WTC11 (cell line): Measurements from ENCODE around the gene SYT9.

Experiments used
- FOXJ3 ChIP-seq: sonication (generic); formaldehyde crosslinking; IDR thresholded peaks from 2 replicates; pipeline ENCODE4 v1.9.0; 2021; ENCODE audit warnings: missing genetic modification reagents, mild to moderate bottlenecking, borderline replicate concordance
- IRF2 ChIP-seq: sonication (generic); formaldehyde crosslinking; IDR thresholded peaks from 2 replicates; pipeline ENCODE4 v1.8.0; 2022; ENCODE audit warnings: low read depth, missing genetic modification reagents, borderline replicate concordance
- NR2C2 ChIP-seq: sonication (generic); formaldehyde crosslinking; IDR thresholded peaks from 2 replicates; pipeline ENCODE4 v1.8.0; 2022; ENCODE audit warnings: mild to moderate bottlenecking, missing genetic modification reagents
- RELA ChIP-seq: sonication (generic); formaldehyde crosslinking; IDR thresholded peaks from 2 replicates; pipeline ENCODE4 v1.8.1; 2022; ENCODE audit warnings: missing genetic modification reagents, mild to moderate bottlenecking, borderline replicate concordance
- TEAD4 ChIP-seq: sonication (generic); formaldehyde crosslinking; IDR thresholded peaks from 2 replicates; pipeline ENCODE4 v1.8.0; 2022; ENCODE audit warnings: mild to moderate bottlenecking, missing genetic modification reagents
- TF ChIP-seq, protein P1 (sequence below): sonication (generic); formaldehyde crosslinking; conservative IDR thresholded peaks from 2 replicates; pipeline ENCODE4 v1.8.1; 2023; ENCODE audit warnings: mild to moderate bottlenecking, low read depth, missing genetic modification reagents, moderate library complexity
- TF ChIP-seq, protein P2 (sequence below): fragments of 200-600 bp; IDR thresholded peaks from 2 replicates; pipeline ENCODE4 v1.8.0; 2022; ENCODE audit warnings: antibody characterized with exemption
- TF ChIP-seq, protein P3 (sequence below): sonication (generic); formaldehyde crosslinking; IDR thresholded peaks from 2 replicates; pipeline ENCODE4 v1.8.1; 2022; ENCODE audit warnings: low read depth, missing genetic modification reagents, borderline replicate concordance
- TF ChIP-seq, protein P4 (sequence below): sonication (generic); formaldehyde crosslinking; IDR thresholded peaks from 2 replicates; pipeline ENCODE4 v1.8.1; 2023; ENCODE audit warnings: mild to moderate bottlenecking, moderate library complexity, missing genetic modification reagents
- TF ChIP-seq, protein P5 (sequence below): sonication (generic); formaldehyde crosslinking; IDR thresholded peaks from 2 replicates; pipeline ENCODE4 v1.8.0; 2022; ENCODE audit warnings: mild to moderate bottlenecking, missing genetic modification reagents
- TF ChIP-seq, protein P6 (sequence below): sonication (generic); formaldehyde crosslinking; IDR thresholded peaks from 2 replicates; pipeline ENCODE4 v1.8.0; 2022; ENCODE audit warnings: mild to moderate bottlenecking, missing genetic modification reagents

DNA sequence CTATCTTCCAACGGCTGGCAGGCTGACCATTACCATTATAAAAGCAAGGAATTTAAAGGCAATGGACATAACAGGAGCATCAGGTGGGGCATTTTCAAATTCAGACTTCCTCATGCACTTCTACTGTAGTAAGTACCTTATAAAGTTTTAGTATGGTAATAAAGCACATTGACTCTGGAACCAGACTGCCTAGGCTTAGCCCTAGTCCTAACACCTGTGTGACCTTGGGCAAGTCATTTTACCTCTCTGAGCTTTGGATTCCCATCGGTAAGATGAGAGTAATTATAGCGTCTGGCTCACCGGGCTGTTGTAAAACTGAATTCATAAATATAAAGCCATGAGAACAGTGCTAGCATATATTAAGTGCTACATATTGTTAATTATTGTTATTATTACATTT, 164.4 kb downstream of the SYT9 start:
- TF ChIP-seq, protein P1, sequence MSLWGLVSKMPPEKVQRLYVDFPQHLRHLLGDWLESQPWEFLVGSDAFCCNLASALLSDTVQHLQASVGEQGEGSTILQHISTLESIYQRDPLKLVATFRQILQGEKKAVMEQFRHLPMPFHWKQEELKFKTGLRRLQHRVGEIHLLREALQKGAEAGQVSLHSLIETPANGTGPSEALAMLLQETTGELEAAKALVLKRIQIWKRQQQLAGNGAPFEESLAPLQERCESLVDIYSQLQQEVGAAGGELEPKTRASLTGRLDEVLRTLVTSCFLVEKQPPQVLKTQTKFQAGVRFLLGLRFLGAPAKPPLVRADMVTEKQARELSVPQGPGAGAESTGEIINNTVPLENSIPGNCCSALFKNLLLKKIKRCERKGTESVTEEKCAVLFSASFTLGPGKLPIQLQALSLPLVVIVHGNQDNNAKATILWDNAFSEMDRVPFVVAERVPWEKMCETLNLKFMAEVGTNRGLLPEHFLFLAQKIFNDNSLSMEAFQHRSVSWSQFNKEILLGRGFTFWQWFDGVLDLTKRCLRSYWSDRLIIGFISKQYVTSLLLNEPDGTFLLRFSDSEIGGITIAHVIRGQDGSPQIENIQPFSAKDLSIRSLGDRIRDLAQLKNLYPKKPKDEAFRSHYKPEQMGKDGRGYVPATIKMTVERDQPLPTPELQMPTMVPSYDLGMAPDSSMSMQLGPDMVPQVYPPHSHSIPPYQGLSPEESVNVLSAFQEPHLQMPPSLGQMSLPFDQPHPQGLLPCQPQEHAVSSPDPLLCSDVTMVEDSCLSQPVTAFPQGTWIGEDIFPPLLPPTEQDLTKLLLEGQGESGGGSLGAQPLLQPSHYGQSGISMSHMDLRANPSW (CRISPR knock-in tag): no peak
- TF ChIP-seq, protein P2, sequence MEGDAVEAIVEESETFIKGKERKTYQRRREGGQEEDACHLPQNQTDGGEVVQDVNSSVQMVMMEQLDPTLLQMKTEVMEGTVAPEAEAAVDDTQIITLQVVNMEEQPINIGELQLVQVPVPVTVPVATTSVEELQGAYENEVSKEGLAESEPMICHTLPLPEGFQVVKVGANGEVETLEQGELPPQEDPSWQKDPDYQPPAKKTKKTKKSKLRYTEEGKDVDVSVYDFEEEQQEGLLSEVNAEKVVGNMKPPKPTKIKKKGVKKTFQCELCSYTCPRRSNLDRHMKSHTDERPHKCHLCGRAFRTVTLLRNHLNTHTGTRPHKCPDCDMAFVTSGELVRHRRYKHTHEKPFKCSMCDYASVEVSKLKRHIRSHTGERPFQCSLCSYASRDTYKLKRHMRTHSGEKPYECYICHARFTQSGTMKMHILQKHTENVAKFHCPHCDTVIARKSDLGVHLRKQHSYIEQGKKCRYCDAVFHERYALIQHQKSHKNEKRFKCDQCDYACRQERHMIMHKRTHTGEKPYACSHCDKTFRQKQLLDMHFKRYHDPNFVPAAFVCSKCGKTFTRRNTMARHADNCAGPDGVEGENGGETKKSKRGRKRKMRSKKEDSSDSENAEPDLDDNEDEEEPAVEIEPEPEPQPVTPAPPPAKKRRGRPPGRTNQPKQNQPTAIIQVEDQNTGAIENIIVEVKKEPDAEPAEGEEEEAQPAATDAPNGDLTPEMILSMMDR: no peak
- TF ChIP-seq, protein P3, sequence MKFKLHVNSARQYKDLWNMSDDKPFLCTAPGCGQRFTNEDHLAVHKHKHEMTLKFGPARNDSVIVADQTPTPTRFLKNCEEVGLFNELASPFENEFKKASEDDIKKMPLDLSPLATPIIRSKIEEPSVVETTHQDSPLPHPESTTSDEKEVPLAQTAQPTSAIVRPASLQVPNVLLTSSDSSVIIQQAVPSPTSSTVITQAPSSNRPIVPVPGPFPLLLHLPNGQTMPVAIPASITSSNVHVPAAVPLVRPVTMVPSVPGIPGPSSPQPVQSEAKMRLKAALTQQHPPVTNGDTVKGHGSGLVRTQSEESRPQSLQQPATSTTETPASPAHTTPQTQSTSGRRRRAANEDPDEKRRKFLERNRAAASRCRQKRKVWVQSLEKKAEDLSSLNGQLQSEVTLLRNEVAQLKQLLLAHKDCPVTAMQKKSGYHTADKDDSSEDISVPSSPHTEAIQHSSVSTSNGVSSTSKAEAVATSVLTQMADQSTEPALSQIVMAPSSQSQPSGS (CRISPR knock-in tag): no peak
- TF ChIP-seq TEAD4 (CRISPR knock-in tag) (no peak), NR2C2 (CRISPR knock-in tag) (no peak), IRF2 (CRISPR knock-in tag) (no peak), FOXJ3 (CRISPR knock-in tag) (no peak), RELA (no peak)
- TF ChIP-seq, protein P4, sequence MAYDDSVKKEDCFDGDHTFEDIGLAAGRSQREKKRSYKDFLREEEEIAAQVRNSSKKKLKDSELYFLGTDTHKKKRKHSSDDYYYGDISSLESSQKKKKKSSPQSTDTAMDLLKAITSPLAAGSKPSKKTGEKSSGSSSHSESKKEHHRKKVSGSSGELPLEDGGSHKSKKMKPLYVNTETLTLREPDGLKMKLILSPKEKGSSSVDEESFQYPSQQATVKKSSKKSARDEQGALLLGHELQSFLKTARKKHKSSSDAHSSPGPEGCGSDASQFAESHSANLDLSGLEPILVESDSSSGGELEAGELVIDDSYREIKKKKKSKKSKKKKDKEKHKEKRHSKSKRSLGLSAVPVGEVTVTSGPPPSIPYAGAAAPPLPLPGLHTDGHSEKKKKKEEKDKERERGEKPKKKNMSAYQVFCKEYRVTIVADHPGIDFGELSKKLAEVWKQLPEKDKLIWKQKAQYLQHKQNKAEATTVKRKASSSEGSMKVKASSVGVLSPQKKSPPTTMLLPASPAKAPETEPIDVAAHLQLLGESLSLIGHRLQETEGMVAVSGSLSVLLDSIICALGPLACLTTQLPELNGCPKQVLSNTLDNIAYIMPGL (CRISPR knock-in tag): no peak
- TF ChIP-seq, protein P5, sequence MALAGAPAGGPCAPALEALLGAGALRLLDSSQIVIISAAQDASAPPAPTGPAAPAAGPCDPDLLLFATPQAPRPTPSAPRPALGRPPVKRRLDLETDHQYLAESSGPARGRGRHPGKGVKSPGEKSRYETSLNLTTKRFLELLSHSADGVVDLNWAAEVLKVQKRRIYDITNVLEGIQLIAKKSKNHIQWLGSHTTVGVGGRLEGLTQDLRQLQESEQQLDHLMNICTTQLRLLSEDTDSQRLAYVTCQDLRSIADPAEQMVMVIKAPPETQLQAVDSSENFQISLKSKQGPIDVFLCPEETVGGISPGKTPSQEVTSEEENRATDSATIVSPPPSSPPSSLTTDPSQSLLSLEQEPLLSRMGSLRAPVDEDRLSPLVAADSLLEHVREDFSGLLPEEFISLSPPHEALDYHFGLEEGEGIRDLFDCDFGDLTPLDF (CRISPR knock-in tag): no peak
- TF ChIP-seq, protein P6, sequence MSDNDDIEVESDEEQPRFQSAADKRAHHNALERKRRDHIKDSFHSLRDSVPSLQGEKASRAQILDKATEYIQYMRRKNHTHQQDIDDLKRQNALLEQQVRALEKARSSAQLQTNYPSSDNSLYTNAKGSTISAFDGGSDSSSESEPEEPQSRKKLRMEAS (CRISPR knock-in tag): no peak
